AG10803 (cell line): ENCODE measurements around the gene CLASP1.
A peak's percentile ranks its signal among the peaks of the same experiment; 100 is the strongest.

Experiments
- DNase-seq: peaks from one replicate; pipeline ENCODE4 v3.0.0; 2010; ENCODE audit warnings: low read depth
- H3K4me3 ChIP-seq: 2 replicates; pipeline ENCODE4 v1.5.1; 2011; ENCODE audit warnings: mild to moderate bottlenecking, low read length, control low read depth
- TF ChIP-seq, protein P1 (sequence below): conservative IDR thresholded peaks from 2 replicates; pipeline ENCODE4 v1.5.1; 2011; ENCODE audit warnings: mild to moderate bottlenecking, low read length, control low read depth, inconsistent platforms

Gene CLASP1

DNA sequence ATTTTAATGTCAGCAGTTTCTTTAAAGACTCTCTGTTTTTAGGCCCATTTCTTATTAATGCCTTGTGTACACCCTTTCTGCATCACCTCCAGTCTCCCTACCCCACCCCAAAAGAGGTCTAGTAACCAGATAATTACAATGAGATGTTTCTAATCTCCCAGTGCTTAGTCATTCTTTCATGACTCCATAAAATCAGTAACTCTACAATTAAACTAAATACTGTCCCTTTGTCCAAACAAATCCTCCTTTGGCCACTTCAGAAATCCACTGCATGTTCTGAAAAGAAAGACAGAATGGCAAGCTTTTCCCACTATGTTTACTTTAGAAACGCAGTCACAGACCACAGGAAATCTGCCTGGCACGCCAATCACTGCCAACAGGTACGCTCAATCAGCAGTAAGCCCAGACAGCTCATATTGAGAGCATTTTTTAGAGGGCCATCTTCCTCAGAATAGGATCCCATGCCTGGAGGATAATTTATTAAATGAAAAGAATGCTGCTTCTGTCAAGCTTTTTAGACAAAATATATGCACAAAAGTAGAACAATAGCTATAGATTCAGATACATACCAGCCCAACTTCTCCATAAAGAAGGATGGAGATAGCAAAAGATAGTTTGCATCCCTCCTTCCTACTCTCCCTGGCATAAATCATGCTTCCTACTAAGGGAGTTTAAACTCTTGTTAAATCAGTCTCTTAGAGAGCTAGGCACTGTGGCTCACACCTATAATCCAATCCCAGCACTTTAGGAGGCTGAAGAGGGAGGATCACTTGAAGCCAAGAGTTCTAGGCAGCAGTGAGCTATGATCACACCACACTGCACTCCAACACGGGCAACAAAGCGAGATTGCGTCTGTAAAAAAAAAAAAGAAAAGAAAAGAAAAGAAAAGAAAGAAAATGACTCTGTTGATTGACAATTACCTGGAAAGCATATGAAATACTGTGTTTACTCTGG lies 14.6 kb downstream of the CLASP1 start:
- TF ChIP-seq, protein P1, sequence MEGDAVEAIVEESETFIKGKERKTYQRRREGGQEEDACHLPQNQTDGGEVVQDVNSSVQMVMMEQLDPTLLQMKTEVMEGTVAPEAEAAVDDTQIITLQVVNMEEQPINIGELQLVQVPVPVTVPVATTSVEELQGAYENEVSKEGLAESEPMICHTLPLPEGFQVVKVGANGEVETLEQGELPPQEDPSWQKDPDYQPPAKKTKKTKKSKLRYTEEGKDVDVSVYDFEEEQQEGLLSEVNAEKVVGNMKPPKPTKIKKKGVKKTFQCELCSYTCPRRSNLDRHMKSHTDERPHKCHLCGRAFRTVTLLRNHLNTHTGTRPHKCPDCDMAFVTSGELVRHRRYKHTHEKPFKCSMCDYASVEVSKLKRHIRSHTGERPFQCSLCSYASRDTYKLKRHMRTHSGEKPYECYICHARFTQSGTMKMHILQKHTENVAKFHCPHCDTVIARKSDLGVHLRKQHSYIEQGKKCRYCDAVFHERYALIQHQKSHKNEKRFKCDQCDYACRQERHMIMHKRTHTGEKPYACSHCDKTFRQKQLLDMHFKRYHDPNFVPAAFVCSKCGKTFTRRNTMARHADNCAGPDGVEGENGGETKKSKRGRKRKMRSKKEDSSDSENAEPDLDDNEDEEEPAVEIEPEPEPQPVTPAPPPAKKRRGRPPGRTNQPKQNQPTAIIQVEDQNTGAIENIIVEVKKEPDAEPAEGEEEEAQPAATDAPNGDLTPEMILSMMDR, result no peak
- DNase-seq, result peak; percentile 38
- no peak overlapping the region for H3K4me3 ChIP-seq

GRCh38 chr2:121633463-121633862 lies 15.8 kb downstream of the CLASP1 start:
- DNase-seq, result no peak
- H3K4me3 ChIP-seq, result no peak overlapping the region
- TF ChIP-seq, protein P1, result no peak

DNA sequence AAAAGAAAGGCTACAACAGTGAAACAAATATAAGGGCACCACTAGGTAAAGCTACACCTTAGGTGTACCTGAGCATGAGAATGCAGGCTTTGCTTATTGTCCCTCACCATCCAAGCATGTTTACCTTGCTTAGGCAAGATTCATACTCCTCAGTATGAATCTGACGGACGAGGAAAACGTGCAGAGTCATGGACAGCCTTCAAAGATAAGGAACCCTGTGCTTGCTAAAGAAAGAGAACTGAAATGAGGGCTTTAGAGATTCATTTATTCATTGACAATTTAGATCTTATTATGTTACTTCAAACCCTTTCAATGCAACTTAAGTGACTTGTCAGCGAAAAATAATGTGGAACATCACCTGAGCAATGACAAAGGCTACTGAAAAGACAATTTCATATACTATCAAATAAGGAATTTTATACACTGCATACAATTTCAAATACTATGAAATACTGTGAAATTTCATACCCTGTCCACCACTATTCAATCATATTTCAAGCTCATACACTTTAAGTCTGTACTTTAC lies 21.7 kb downstream of the CLASP1 start:
- no peak for DNase-seq
- TF ChIP-seq, protein P1, result no peak
- H3K4me3 ChIP-seq, result no peak overlapping the region

DNA sequence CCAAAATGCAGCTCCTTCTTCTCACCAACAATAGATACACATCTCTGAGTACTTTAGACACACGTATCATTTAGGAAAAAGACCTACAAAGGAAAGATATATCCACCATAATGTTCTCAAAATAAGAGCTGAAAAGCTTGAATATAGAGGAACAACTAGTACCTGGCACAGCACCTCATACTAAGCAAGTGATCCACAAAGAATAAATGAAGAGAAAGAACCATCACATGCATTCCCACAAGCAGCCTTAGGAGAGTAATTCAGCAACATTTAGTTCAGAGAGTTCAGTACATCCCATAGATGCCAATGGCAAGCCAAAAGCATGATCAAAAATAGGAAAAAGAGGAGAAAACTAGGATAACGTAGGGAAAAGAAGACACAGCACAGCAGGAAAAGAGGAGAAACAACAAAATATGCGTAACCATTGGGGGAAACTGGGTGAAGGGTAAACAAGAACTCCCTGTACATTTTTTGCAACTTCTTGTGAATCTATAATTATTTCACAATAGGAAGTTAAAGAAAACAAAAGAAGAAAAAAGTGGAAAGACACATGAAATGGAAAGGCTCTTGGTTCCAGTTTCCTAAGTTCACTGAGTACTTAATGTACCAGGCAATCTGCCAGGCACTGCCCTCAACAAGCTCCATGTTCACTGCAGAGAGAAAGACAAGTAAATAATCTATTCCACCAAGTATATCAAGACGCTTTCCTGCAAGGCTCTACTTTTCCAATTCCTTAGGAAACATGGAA lies 22.3 kb downstream of the CLASP1 start:
- no peak overlapping the region for H3K4me3 ChIP-seq
- DNase-seq, result peak; percentile 16
- TF ChIP-seq, protein P1, result no peak

DNA sequence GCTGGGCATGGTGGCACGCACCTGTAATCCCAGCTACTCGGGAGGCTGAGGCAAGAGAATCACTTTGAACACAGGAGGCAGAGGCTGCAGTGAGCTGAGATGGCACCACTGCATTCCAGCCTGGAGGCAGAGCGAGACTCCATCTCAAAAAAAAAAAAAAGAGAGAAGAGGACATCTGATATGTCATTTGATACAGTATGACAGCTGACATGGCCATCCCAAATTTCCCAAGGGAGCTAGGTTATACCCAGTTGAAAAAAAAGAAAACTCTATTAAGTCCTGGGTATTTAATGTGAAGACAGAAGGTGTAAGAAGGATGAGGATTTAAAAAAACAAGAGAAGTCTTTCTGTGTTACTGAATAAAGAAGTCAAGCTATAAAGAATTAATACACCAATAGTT lies 23.3 kb downstream of the CLASP1 start:
- no peak overlapping the region for H3K4me3 ChIP-seq
- TF ChIP-seq, protein P1, result no peak
- no peak for DNase-seq

- no peak overlapping the region for H3K4me3 ChIP-seq
- no peak for DNase-seq
- TF ChIP-seq, protein P1, result no peak
Observed at GRCh38 chr2:121617042-121617599, 32.1 kb downstream of the CLASP1 start.
